Neuronal stem cell (in vitro differentiated cells): Measurements from ENCODE around the gene GFPT2.
A peak's percentile ranks its signal among the peaks of the same experiment; 100 is the strongest.

Experiments used
- DNase-seq: peaks from one replicate; pipeline ENCODE4 v3.0.0-alpha.2; 2013; ENCODE audit warnings: low spot score
- H2AFZ ChIP-seq: one replicate; pipeline ENCODE4 v1.6.1; 2013; ENCODE audit warnings: mild to moderate bottlenecking, low read length, inconsistent platforms
- H2AK5ac ChIP-seq: 2 replicates; pipeline ENCODE4 v1.6.1; 2013; ENCODE audit warnings: low read depth, mild to moderate bottlenecking, inconsistent platforms, low read length, moderate library complexity, mixed read lengths
- H2BK120ac ChIP-seq: 2 replicates; pipeline ENCODE4 v1.6.1; 2013; ENCODE audit warnings: low read depth, mild to moderate bottlenecking, inconsistent platforms, low read length, moderate library complexity, mixed read lengths
- H2BK12ac ChIP-seq: one replicate; pipeline ENCODE4 v1.6.1; 2013; ENCODE audit warnings: low read length, inconsistent platforms
- H2BK15ac ChIP-seq: 2 replicates; pipeline ENCODE4 v1.6.1; 2013; ENCODE audit warnings: mild to moderate bottlenecking, low read length, inconsistent platforms, mixed read lengths
- H2BK5ac ChIP-seq: one replicate; pipeline ENCODE4 v1.6.1; 2013; ENCODE audit warnings: inconsistent platforms, mild to moderate bottlenecking, low read length, moderate library complexity
- H3K14ac ChIP-seq: one replicate; pipeline ENCODE4 v1.6.1; 2013; ENCODE audit warnings: low read length, inconsistent platforms
- H3K18ac ChIP-seq: 2 replicates; pipeline ENCODE4 v1.6.1; 2013; ENCODE audit warnings: low read length, inconsistent platforms
- H3K23ac ChIP-seq: 2 replicates; pipeline ENCODE4 v1.6.1; 2013; ENCODE audit warnings: low read depth, mild to moderate bottlenecking, mixed read lengths, low read length, inconsistent platforms; ENCODE audit not compliant: poor library complexity
- H3K27ac ChIP-seq: replicated peaks from 3 replicates; pipeline ENCODE4 v1.5.1; 2013; ENCODE audit warnings: low read length, inconsistent platforms
- H3K27me3 ChIP-seq, 3 experiments: 2 replicates each; pipeline ENCODE4 v1.6.1; 2013; ENCODE audit warnings: low read length in 3 of 3, mild to moderate bottlenecking in 2 of 3, inconsistent platforms in 1 of 3, low read depth in 1 of 3, mixed read lengths in 1 of 3, moderate library complexity in 1 of 3; ENCODE audit not compliant: control insufficient read depth in 3 of 3, insufficient read depth in 3 of 3
- H3K36me3 ChIP-seq, 2 donors: replicated peaks in 1 of 2; 2 replicates each; pipeline ENCODE4 v1.6.1; 2013; ENCODE audit warnings: low read length in 2 of 2; ENCODE audit not compliant: control insufficient read depth in 2 of 2, insufficient read depth in 2 of 2
- H3K4ac ChIP-seq: 2 replicates; pipeline ENCODE4 v1.6.1; 2013; ENCODE audit warnings: inconsistent platforms, mild to moderate bottlenecking, low read length, moderate library complexity
- H3K4me1 ChIP-seq, 2 donors: 1 replicate in 1 of 2; 2 replicates in 1 of 2; pipeline ENCODE4 v1.6.1; 2013; ENCODE audit warnings: low read length in 2 of 2, low read depth in 1 of 2; ENCODE audit not compliant: control insufficient read depth in 2 of 2, insufficient read depth in 1 of 2
- H3K4me2 ChIP-seq: one replicate; pipeline ENCODE4 v1.6.1; 2013; ENCODE audit warnings: mild to moderate bottlenecking, low read length, inconsistent platforms; ENCODE audit not compliant: insufficient read depth, poor library complexity, severe bottlenecking
- H3K4me3 ChIP-seq, 2 donors: 2 replicates each; pipeline ENCODE4 v1.5.1; 2013; ENCODE audit warnings: low read length in 2 of 2, mild to moderate bottlenecking in 2 of 2, inconsistent platforms in 1 of 2, moderate library complexity in 1 of 2
- H3K79me1 ChIP-seq: one replicate; pipeline ENCODE4 v1.6.1; 2013; ENCODE audit warnings: low read depth, mild to moderate bottlenecking, inconsistent platforms, low read length, moderate library complexity
- H3K9ac ChIP-seq: one replicate; pipeline ENCODE4 v1.6.1; 2013; ENCODE audit warnings: mild to moderate bottlenecking, low read depth, low read length, inconsistent platforms; ENCODE audit not compliant: poor library complexity
- H3K9me3 ChIP-seq, 2 donors: replicated peaks in 1 of 2; 2 replicates each; pipeline versions ENCODE3 to v1.6.1; 2013; ENCODE audit warnings: low read length in 2 of 2, mild to moderate bottlenecking in 2 of 2, inconsistent platforms in 1 of 2, low read depth in 1 of 2, mixed read lengths in 1 of 2, moderate library complexity in 1 of 2; ENCODE audit not compliant: control insufficient read depth in 2 of 2, insufficient read depth in 1 of 2
- H4K8ac ChIP-seq: one replicate; pipeline ENCODE4 v1.6.1; 2013; ENCODE audit warnings: low read depth, mild to moderate bottlenecking, inconsistent platforms, low read length, moderate library complexity
- H4K91ac ChIP-seq: one replicate; pipeline ENCODE4 v1.6.1; 2013; ENCODE audit warnings: low read length, low read depth, mild to moderate bottlenecking, inconsistent platforms; ENCODE audit not compliant: poor library complexity
- WGBS, 2 donors: extraction: QIAGEN DNeasy Blood & Tissue Kit; methylation state at CpG; one replicate each; pipeline ENCODE4 v1.1.7; 2013; ENCODE audit warnings: missing lambda C conversion rate in 2 of 2, mixed read lengths in 1 of 2; ENCODE audit not compliant: insufficient read length in 2 of 2, insufficient replicate concordance in 1 of 2; ENCODE audit errors: extremely low coverage in 2 of 2; 5-methylcytosine and 5-hydroxymethylcytosine counted together

Gene GFPT2

GRCh38 chr5:180330270-180330648 is 22.9 kb downstream of the GFPT2 start:
- peaks cover 38 to 52% of the 10 kb centered on the region in 2 donors for H3K36me3 ChIP-seq
- DNase-seq: no peak
- H2BK15ac ChIP-seq: no peak overlapping the region
- H3K23ac ChIP-seq: no peak overlapping the region
- no peak overlapping the region for H3K4me2 ChIP-seq
- H4K91ac ChIP-seq: no peak overlapping the region
- peaks cover 2% of the 10 kb centered on the region for H3K79me1 ChIP-seq
- H2AK5ac ChIP-seq: no peak overlapping the region
- H2BK12ac ChIP-seq: no peak overlapping the region
- H3K4me1 ChIP-seq: peaks cover 0 to 6% of the 10 kb centered on the region in 2 donors
- H3K4ac ChIP-seq: no peak overlapping the region
- no peak overlapping the region for H2BK5ac ChIP-seq
- H3K18ac ChIP-seq: no peak overlapping the region
- H3K9ac ChIP-seq: no peak overlapping the region
- no peak overlapping the region for H2BK120ac ChIP-seq
- H4K8ac ChIP-seq: no peak overlapping the region
- no peak overlapping the region for H3K4me3 ChIP-seq
- no peak overlapping the region for H3K27ac ChIP-seq
- no CpG with 5 or more reads among the region's 5 CpGs for WGBS, 2 donors
- no peak overlapping the region for H2AFZ ChIP-seq
- no peaks in the 10 kb centered on the region for H3K27me3 ChIP-seq
- peaks cover 0 to 2% of the 10 kb centered on the region in 2 donors for H3K9me3 ChIP-seq
- H3K14ac ChIP-seq: no peak overlapping the region

DNA sequence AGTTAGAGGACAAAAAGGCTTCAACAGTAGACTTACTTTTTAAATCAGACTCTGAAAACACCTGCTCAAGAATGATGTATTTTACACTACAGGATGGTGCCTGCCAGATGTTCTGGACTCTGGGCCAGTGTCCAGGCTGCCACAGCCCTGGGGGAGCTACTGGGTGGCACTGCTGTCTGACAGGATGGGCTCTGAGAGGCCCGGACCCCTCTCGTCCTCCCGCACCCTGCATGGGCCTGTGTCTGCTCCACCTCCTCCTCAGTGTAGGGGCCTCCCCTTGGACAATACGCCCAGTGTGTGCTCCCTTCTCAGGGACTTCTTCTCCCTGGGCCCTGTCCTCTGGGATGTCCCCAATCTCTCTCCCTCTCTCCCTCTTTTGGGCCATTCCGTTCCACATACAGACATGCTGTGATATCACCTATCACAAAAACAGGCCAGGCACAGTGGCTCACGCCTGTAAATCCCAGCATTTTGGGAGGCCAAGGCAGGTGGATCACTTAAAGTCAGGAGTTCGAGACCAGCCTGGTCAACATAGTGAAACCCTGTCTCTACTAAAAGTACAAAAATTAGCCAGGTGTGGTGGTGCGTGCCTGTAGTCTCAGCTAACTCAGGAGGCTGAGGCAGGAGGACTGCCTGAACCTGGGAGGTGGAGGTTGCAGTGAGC is 23.4 kb downstream of the GFPT2 start:
- no peak overlapping the region for H4K91ac ChIP-seq
- peaks cover 0 to 6% of the 10 kb centered on the region in 2 donors for H3K4me1 ChIP-seq
- peaks cover 0 to 2% of the 10 kb centered on the region in 2 donors for H3K9me3 ChIP-seq
- no peak overlapping the region for H2BK12ac ChIP-seq
- no peak overlapping the region for H2BK120ac ChIP-seq
- no CpG with 5 or more reads among the region's 8 CpGs for WGBS, 2 donors
- no peak for DNase-seq
- H3K18ac ChIP-seq: no peak overlapping the region
- H3K36me3 ChIP-seq: peaks cover 35 to 48% of the 10 kb centered on the region in 2 donors
- H3K23ac ChIP-seq: no peak overlapping the region
- H4K8ac ChIP-seq: no peak overlapping the region
- no peaks in the 10 kb centered on the region for H3K27me3 ChIP-seq
- H3K9ac ChIP-seq: no peak overlapping the region
- H2AK5ac ChIP-seq: no peak overlapping the region
- no peak overlapping the region for H3K14ac ChIP-seq
- peaks cover 2% of the 10 kb centered on the region for H3K79me1 ChIP-seq
- H2BK15ac ChIP-seq: no peak overlapping the region
- no peak overlapping the region for H2BK5ac ChIP-seq
- no peak overlapping the region for H3K4me2 ChIP-seq
- H2AFZ ChIP-seq: no peak overlapping the region
- H3K4me3 ChIP-seq: no peak overlapping the region
- no peak overlapping the region for H3K4ac ChIP-seq
- H3K27ac ChIP-seq: no peak overlapping the region

GRCh38 chr5:180329138-180329435 is 24.0 kb downstream of the GFPT2 start:
- no peak overlapping the region for H3K4ac ChIP-seq
- no peak overlapping the region for H2BK120ac ChIP-seq
- H3K4me3 ChIP-seq: no peak overlapping the region
- H3K14ac ChIP-seq: no peak overlapping the region
- H2BK5ac ChIP-seq: no peak overlapping the region
- peaks cover 29 to 48% of the 10 kb centered on the region in 2 donors for H3K36me3 ChIP-seq
- H3K18ac ChIP-seq: no peak overlapping the region
- H2BK12ac ChIP-seq: no peak overlapping the region
- H3K79me1 ChIP-seq: peaks cover under 1% of the 10 kb centered on the region
- no peak overlapping the region for H3K27ac ChIP-seq
- H3K9ac ChIP-seq: no peak overlapping the region
- DNase-seq: no peak
- peaks cover 0 to 6% of the 10 kb centered on the region in 2 donors for H3K4me1 ChIP-seq
- H4K91ac ChIP-seq: no peak overlapping the region
- no CpG with 5 or more reads among the region's 7 CpGs for WGBS, 2 donors
- H3K9me3 ChIP-seq: peaks cover 0 to 2% of the 10 kb centered on the region in 2 donors
- no peak overlapping the region for H3K23ac ChIP-seq
- no peak overlapping the region for H2BK15ac ChIP-seq
- no peaks in the 10 kb centered on the region for H3K27me3 ChIP-seq
- no peak overlapping the region for H4K8ac ChIP-seq
- H3K4me2 ChIP-seq: no peak overlapping the region
- H2AFZ ChIP-seq: no peak overlapping the region
- no peak overlapping the region for H2AK5ac ChIP-seq

DNA sequence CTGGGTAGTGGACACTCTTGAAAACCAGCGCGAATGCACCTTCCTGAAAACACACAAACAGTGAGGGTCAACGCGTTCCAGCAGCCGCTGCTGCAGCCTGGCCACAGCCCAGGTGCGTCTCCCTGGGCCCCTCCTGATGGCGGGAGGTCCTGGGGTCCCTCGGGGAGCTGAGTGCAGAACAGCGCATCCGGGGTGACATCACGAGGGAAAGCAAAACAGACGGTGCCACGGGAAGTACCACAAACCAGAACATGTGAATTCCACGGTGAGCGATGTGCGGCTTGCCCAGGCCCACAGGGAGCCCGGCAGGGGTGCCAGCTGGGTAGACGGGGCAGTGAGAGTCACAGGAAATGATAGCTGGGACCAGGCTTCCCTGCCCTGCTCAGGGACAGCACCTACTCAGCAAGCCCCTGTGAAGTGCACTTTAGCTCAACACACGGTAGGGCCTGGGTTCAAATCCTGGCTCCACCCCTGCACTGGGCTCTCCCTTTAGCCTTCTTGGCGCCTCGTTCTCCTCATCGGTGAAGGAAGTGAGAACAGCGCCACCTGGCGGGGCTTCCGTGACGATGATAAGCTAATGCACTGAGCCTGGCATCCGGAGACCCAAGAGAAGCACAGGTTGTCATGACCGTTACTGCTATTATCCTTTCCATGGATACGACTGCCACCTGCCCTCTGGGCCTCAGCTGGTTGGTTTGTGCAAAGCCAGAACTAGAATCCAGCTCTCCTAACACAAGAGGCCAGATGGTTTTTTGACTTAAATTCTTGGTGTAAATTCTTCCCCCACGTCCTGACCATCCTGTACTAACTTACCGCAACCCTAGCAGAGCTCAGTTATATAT is 24.6 kb downstream of the GFPT2 start:
- Histone ChIP-seq H3K4me3 (peak overlapping the region in 1 of 2 donors; percentile 1), H2AK5ac (no peak overlapping the region), H2BK120ac (no peak overlapping the region), H2BK12ac (no peak overlapping the region), H3K36me3 (peaks cover 24 to 48% of the 10 kb centered on the region in 2 donors), H3K4me1 (peaks cover 0 to 6% of the 10 kb centered on the region in 2 donors), H4K8ac (no peak overlapping the region), H3K9ac (no peak overlapping the region), H3K27me3 (no peaks in the 10 kb centered on the region), H2AFZ (no peak overlapping the region), H3K18ac (peak overlapping the region; percentile 24), H2BK5ac (no peak overlapping the region), H4K91ac (no peak overlapping the region), H3K9me3 (no peaks in the 10 kb centered on the region), H3K4me2 (no peak overlapping the region), H3K23ac (no peak overlapping the region), H3K14ac (no peak overlapping the region), H3K27ac (no peak overlapping the region), H3K79me1 (no peaks in the 10 kb centered on the region), H3K4ac (no peak overlapping the region), H2BK15ac (peak overlapping the region; percentile 17)
- DNase-seq: peak; percentile 70
- no CpG with 5 or more reads among the region's 31 CpGs for WGBS, 2 donors
